ENCODE measurements around the gene GDI1. TPM values are rescaled to one million over a fixed set of nuclear protein-coding genes. Genes with fewer than 3 reads are reported as not detected.

GDI1 gene
- polyA plus RNA-seq, 1 of the 3 experiments (the other 2 are of a cell fraction): 408 TPM

- H3K4me1 ChIP-seq (ENCODE audit: control insufficient read depth in 1 of 2, insufficient read depth in 2 of 2, low read depth in 1 of 2, low read length in 1 of 2): peaks cover 0 to 22% of the 10 kb centered on the region in 2 experiments; a peak in 1 of 4 replicates
- no peaks in the 10 kb centered on the region for H3K9me3 ChIP-seq
- no peaks in the 10 kb centered on the region for H3K9me2 ChIP-seq
- H3K4me2 ChIP-seq: no peak overlapping the region
- TF ChIP-seq, protein P1, sequence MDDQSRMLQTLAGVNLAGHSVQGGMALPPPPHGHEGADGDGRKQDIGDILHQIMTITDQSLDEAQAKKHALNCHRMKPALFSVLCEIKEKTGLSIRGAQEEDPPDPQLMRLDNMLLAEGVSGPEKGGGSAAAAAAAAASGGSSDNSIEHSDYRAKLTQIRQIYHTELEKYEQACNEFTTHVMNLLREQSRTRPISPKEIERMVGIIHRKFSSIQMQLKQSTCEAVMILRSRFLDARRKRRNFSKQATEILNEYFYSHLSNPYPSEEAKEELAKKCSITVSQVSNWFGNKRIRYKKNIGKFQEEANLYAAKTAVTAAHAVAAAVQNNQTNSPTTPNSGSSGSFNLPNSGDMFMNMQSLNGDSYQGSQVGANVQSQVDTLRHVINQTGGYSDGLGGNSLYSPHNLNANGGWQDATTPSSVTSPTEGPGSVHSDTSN (IDR thresholded peaks at IDR 0.05): no peak
- TF ChIP-seq FOXM1 (IDR thresholded peaks at IDR 0.05; ENCODE audit: low read depth): no peak
- no peak for TF ChIP-seq SMC3 (IDR thresholded peaks at IDR 0.05; ENCODE audit: low read depth, low read length)
- TF ChIP-seq MEF2A (IDR thresholded peaks at IDR 0.05; ENCODE audit: borderline replicate concordance, low read depth): no peak
- no peak for TF ChIP-seq RFX5 (IDR thresholded peaks at IDR 0.05; ENCODE audit: low read length)
- no peak for TF ChIP-seq EZH2phosphoT487 (IDR thresholded peaks at IDR 0.05; ENCODE audit: borderline replicate concordance, low read depth)
- TF ChIP-seq, protein P2, sequence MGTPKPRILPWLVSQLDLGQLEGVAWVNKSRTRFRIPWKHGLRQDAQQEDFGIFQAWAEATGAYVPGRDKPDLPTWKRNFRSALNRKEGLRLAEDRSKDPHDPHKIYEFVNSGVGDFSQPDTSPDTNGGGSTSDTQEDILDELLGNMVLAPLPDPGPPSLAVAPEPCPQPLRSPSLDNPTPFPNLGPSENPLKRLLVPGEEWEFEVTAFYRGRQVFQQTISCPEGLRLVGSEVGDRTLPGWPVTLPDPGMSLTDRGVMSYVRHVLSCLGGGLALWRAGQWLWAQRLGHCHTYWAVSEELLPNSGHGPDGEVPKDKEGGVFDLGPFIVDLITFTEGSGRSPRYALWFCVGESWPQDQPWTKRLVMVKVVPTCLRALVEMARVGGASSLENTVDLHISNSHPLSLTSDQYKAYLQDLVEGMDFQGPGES (IDR thresholded peaks at IDR 0.05; ENCODE audit: low read depth, low read length): no peak
- TF ChIP-seq ZBTB33 (IDR thresholded peaks at IDR 0.05; ENCODE audit: borderline replicate concordance, low read depth): no peak
- TF ChIP-seq ELF1 (IDR thresholded peaks at IDR 0.05): no peak
- no peak for TF ChIP-seq POLR2AphosphoS5 (IDR thresholded peaks at IDR 0.05; ENCODE audit: low read depth, low read length)
- no peak for TF ChIP-seq MAX (IDR thresholded peaks at IDR 0.05; ENCODE audit: low read depth)
- TF ChIP-seq, protein P3, sequence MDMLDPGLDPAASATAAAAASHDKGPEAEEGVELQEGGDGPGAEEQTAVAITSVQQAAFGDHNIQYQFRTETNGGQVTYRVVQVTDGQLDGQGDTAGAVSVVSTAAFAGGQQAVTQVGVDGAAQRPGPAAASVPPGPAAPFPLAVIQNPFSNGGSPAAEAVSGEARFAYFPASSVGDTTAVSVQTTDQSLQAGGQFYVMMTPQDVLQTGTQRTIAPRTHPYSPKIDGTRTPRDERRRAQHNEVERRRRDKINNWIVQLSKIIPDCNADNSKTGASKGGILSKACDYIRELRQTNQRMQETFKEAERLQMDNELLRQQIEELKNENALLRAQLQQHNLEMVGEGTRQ (IDR thresholded peaks at IDR 0.05; ENCODE audit: borderline replicate concordance, low read depth, low read length): no peak
- no peak for TF ChIP-seq RAD21 (IDR thresholded peaks at IDR 0.05; ENCODE audit: low read length)
- H3K27me3 ChIP-seq (ENCODE audit: insufficient read depth): no peaks in the 10 kb centered on the region; the same call in 1 of the 2 replicates
- no peak overlapping the region for H3K9ac ChIP-seq
- DNase-seq: no peak
- H4K20me1 ChIP-seq (ENCODE audit: insufficient read depth): peaks cover 27% of the 10 kb centered on the region; the same call in 1 of the 2 replicates
- H3F3A ChIP-seq (replicated peaks; ENCODE audit: insufficient read depth): peaks cover 4% of the 10 kb centered on the region
- no peak overlapping the region for H3K4me3 ChIP-seq (ENCODE audit: low read depth in 2 of 2, low read length in 1 of 2)
- CTCF ChIA-PET: no interaction called here
- H3K79me2 ChIP-seq (ENCODE audit: insufficient read depth): peaks cover 42% of the 10 kb centered on the region
- no peak overlapping the region for H3K27ac ChIP-seq (ENCODE audit: low read depth in 2 of 2, low read length in 1 of 2)
- no peak overlapping the region for H2AFZ ChIP-seq (ENCODE audit: low read depth)
- H3K36me3 ChIP-seq (replicated peaks in 1 of 2; ENCODE audit: control insufficient read depth in 1 of 2, insufficient read depth in 2 of 2, low read length in 1 of 2): peaks cover 0 to 22% of the 10 kb centered on the region in 2 experiments
- 80% methylated on average over 18 of the region's 18 CpGs for WGBS (ENCODE audit: low lambda C conversion rate)
- POLR2A ChIA-PET: no interaction called here
Observed at GRCh38 chrX:154439841-154440240, 2.9 kb downstream of the GDI1 start.
